Motor neuron (in vitro differentiated cells): ENCODE results near the gene RUNX3. TPM values are rescaled to one million over a fixed set of nuclear protein-coding genes. Genes with fewer than 3 reads are reported as not detected.

Experiments used
- ATAC-seq, 8 experiments: fragments of 200-7000 bp; cut with Tn5 transposase; replicated peaks in 6 of 8; 2 replicates each; pipeline ENCODE4 v1.8.0; 2021; ENCODE audit warnings: mild to moderate bottlenecking in 8 of 8, moderate library complexity in 8 of 8
- H3K27ac ChIP-seq, 2 donors: fragments of 250-450 bp; sonication (Bioruptor Pico); 2 replicates each; pipeline ENCODE4 v1.9.0; 2021; ENCODE audit warnings: antibody characterized with exemption in 2 of 2, mild to moderate bottlenecking in 2 of 2, moderate library complexity in 1 of 2
- H3K4me1 ChIP-seq, 2 donors: fragments of 250-450 bp; sonication (Bioruptor Pico); replicated peaks in 1 of 2; 2 replicates each; pipeline ENCODE4 v1.6.1; 2021; ENCODE audit warnings: antibody characterized with exemption in 2 of 2, mild to moderate bottlenecking in 2 of 2, moderate library complexity in 1 of 2
- H3K4me3 ChIP-seq, 5 donors: fragments of 250-450 bp; sonication (Bioruptor Pico); 2 replicates each; pipeline ENCODE4 v1.9.0; 2021; ENCODE audit warnings: antibody characterized with exemption in 5 of 5, mild to moderate bottlenecking in 5 of 5, moderate library complexity in 4 of 5
- WGBS, 10 experiments: fragments of 450-650 bp; shearing (Covaris generic); methylation state at CpG; one replicate each; pipeline ENCODE4 v1.0.0; 2022; 5-methylcytosine and 5-hydroxymethylcytosine counted together
- in situ Hi-C, 9 experiments: fragments of 400-800 bp; cut with MboI; loops; one replicate each; pipeline ENCODE4 v1.15.0; 2021; ENCODE audit warnings: low sequenced_read_pairs in 9 of 9, low pct_unique_long_range_greater_than_20kb in 2 of 9; ENCODE audit not compliant: unreplicated experiment in 9 of 9
- total RNA-seq, 8 experiments: library from RNA; unstranded; fragments of 300-600 nt; gene quantifications; 2 replicates each; pipeline versions ENCODE4 v1.2.3 to v1.2.4, GENCODE V29; 2022

The RUNX3 gene
- total RNA-seq, 8 experiments from 2014 or later: 0.05 to 9.7 (median 0.21) TPM; not detected in 1

DNA sequence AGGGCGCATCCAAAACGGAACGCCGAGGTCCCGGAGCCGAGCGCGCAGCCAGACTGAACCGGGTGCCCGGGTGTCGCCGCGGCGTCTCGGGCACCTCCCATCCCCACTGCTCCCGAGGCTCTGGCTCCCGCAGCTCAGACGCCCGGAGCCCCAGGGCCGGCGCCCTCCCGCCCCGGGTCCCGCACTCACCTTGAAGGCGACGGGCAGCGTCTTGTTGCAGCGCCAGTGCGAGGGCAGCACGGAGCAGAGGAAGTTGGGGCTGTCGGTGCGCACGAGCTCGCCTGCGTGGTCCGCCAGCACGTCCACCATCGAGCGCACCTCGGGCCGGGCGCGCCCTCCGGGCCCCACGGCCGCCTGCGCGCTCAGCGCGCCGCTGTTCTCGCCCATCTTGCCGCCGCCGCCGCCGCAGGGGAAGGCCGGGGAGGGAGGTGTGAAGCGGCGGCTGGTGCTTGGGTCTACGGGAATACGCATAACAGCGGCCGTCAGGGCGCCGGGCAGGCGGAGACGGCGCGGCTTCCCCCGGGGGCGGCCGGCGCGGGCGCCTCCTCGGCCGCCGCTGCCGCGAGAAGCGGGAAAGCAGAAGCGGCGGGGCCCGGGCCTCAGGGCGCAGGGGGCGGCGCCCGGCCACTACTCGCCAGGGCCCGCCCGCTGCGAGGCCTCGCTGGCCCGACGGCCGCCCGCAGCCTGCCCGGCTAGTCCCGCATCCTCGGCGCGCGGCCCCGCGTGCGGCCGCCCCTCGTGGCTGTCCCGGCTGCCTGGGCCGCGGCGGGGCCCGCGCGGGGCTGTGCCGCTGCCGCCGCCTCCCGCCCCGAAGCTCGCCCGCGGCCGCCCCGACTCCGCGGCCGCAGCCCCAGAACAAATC lies 447 bp downstream of the RUNX3 start:
- in situ Hi-C loops: loop anchor here in 3 of 9 experiments (10.0 to 25.0 kb wide), 4 partner anchors 105 to 283 kb away; no protein-coding TSS in a partner anchor
- H3K4me3 ChIP-seq: peak overlapping the region in 1 of 5 donors; percentile 9
- ATAC-seq: peak; percentile 7 to 61 (median 25)

DNA sequence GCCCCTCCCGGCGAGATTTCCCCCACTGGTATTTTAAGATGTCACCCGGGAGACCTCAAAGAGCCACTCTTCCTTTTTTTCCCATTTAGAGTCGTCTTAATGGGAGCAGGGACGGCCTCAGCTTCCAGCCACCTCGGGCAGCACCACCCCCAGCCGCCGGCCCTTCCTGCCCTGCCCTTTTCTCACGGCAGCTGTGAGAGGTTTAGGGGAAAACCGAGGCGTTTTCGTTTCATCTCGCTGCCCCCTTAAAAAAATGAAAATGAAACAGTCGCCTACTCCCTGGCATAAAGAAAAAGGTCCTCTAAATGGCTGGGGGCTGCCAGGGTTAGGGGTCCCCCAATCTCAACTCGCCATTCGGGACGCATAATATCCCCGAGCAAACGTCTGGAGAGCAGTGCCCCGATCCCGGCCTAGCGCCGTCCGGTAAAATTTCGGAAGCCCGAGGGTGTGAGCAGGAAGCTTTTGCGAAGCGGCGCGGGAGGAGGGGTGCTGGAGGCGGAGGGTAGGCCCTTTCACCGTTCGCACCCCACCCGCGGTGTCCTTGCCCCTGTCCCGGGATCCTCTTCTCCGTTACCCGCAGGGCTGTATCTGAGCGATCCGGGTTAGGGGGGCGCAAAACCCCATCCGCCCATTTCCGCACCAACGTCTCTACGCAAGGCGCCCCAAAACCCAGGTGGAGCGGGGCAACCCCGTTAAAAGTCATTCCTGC lies 1.2 kb downstream of the RUNX3 start:
- in situ Hi-C loops: loop anchor here in 3 of 9 experiments (25.0 kb wide), 2 partner anchors 183 to 283 kb away; no protein-coding TSS in a partner anchor

More for the DNA sequence above, 447 bp downstream of the RUNX3 start:
- 0 to 7% (median 1%) methylated on average over 4 to 24 of the region's 129 CpGs; no CpG with 5 or more reads in 6 of the 10 experiments for WGBS, 10 experiments
- Histone ChIP-seq H3K27ac (no peak overlapping the region), H3K4me1 (peaks cover 0 to 8% of the 10 kb centered on the region in 2 donors)

DNA sequence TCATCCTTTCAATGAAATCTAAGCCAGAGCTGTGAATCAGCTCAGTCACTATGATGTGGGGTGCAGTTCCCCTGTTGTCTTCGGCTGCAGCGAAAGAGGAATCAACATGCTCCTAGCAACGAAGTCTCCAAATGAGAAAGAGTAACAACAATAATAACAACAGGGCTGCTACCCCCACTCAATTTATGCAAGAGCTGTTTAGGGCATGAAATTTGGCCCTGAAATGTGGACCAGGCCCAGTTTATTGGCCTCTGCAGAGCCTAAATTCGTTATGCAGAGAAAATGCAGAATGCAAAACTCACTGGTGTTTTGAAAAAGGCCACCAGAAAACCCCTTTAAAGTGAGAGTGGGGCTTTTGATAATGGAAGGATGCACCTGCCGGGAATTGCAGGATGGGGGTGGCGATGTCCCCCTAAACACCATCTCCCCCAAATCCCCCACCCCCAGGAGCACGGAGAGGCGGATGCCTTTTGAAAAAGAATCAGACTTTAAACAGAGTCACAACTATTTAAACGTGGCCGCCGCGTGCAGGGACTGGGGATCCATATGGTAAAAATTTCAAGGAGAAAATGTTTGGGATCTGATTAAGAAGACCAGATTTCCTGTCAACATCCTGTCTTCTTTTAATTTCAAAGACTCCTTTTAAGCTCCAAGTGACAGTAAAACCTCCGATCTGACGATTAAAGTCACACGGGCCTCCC lies 1.9 kb downstream of the RUNX3 start:
- 0 to 57% (median 7%) methylated on average over 1 to 14 of the region's 15 CpGs; no CpG with 5 or more reads in 1 of the 10 experiments for WGBS, 10 experiments
- in situ Hi-C loops: loop anchor here in 3 of 9 experiments (25.0 kb wide), 2 partner anchors 184 to 284 kb away; no protein-coding TSS in a partner anchor
- ATAC-seq: no peak
- peaks cover 0 to 8% of the 10 kb centered on the region in 2 donors for H3K4me1 ChIP-seq
- H3K4me3 ChIP-seq: no peak overlapping the region
- H3K27ac ChIP-seq: no peak overlapping the region

More for the DNA sequence above, 1.2 kb downstream of the RUNX3 start:
- H3K4me1 ChIP-seq: peaks cover 0 to 8% of the 10 kb centered on the region in 2 donors
- H3K27ac ChIP-seq: no peak overlapping the region
- no peak overlapping the region for H3K4me3 ChIP-seq
- 0 to 24% (median 0%) methylated on average over 1 to 35 of the region's 48 CpGs; no CpG with 5 or more reads in 1 of the 10 experiments for WGBS, 10 experiments
- peak in 1 of 8 experiments; percentile 6 for ATAC-seq

DNA sequence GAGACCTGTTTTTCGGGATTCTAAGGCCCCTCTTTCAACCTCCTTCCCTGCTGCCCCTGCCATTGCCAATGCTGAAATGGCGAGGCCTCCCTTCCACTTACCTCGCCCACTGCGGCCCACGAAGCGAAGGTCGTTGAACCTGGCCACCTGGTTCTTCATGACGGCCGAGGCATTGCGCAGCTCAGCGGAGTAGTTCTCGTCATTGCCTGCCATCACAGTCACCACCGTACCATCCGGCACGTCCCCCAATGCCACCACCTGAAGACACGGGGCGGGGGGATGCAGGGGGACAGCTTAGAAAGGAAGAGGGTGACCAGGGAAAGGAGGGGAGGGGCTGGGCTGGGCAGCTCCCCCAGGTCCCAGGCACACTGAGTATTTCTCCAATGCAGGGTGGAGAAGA lies 2.6 kb downstream of the RUNX3 start:
- in situ Hi-C loops: loop anchor here in 3 of 9 experiments (25.0 kb wide), 2 partner anchors 185 to 285 kb away; no protein-coding TSS in a partner anchor
- 0 to 100% (median 26%) methylated on average over 1 to 8 of the region's 17 CpGs; no CpG with 5 or more reads in 2 of the 10 experiments for WGBS, 10 experiments
- Histone ChIP-seq H3K4me3 (no peak overlapping the region), H3K4me1 (peaks cover 0 to 7% of the 10 kb centered on the region in 2 donors), H3K27ac (no peak overlapping the region)
- ATAC-seq: no peak

DNA sequence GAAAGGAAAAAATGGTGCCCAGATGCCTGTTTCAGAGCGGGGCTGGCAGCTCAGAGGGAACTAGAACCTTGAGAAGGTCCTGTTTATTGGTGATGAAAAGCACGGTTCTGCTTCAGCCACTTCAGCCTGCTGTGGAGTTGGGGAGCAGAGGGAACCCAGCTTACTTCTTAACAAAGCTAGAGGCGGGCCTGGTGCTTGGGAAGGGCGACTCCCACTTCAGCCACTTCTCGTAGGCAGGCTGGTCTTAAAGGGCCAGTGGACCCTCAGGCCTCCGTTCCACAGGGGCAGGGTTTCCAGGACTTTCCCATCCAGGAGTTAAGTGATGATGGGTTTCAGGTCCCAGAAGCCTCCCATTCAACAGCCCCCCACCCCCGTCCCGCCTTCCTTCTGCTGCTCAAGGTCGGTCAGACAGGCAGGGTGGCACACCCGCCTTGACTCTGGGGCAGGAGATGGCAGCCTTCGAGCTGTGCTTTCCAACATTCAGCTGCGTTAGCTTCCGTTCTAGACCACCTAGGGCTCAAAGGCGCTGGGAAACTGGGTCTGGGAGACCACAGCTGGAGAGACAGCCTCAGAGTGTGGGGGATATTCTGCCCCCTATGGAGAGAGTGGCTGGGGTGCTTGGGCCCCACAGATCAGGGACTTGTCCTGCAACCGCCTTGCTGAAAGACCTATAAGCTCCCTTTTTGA lies 3.4 kb downstream of the RUNX3 start:
- H3K4me3 ChIP-seq: no peak overlapping the region
- peaks cover 0 to 4% of the 10 kb centered on the region in 2 donors for H3K4me1 ChIP-seq
- in situ Hi-C loops: loop anchor here in 3 of 9 experiments (25.0 kb wide), 2 partner anchors 186 to 286 kb away; no protein-coding TSS in a partner anchor
- 4 to 67% (median 14%) methylated on average over 1 to 12 of the region's 15 CpGs; no CpG with 5 or more reads in 2 of the 10 experiments for WGBS, 10 experiments
- no peak overlapping the region for H3K27ac ChIP-seq
- ATAC-seq: peak in 5 of 8 experiments; percentile 28 to 45 (median 37)

DNA sequence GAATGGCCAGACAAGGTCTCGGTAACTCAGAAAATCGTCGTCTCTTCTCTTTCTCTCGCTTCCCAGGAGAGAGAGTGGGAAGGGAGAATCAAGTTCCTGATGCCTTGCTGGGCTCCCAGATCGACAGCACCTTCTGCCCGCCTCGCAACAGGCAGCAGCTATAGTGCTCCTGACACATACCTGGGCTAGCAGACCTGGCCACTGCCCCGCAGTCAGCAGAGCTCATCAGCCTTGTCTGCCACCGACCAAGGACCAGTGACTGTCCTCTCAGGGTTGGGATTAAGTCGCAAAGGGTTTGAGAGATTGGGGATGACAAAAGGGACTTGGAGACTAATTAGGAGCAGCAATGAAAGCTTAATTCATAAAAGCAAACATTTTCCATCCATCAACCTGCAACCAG lies 4.1 kb downstream of the RUNX3 start:
- no peak for ATAC-seq
- in situ Hi-C loops: loop anchor here in 3 of 9 experiments (25.0 kb wide), 2 partner anchors 186 to 286 kb away; no protein-coding TSS in a partner anchor

DNA sequence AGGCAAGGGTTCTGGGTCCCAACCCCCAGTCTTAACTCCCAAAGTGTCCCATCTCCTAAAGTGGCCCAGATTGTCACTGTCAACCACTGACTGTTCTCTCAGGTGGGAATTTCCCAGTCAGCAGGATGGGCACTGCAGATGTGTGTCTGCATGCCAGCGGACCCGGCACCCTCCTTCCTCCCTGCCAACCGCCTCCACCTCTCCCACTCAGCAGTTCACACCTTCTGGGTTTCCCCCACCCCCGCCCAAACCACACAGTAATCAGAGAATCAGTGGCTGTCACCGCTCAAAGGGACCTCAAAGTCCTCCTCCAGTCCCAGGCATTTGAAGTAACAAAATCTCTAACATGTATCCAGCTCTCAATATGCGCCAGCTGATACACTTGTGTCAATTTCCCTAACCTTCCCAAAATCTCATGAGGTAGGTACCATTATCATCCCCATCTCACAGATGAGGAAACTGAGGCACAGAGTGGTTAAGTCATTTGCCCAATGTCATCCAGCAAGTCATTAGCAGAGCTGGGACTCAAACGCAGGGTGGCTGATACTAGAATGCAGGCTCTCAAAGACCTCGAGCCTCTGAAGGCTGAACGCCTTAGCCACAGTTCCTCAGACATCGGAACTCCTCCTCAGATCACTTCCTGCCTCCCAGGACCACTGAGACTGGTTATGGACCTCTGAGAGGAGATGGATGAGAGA lies 4.8 kb downstream of the RUNX3 start:
- ATAC-seq: no peak
- no peak overlapping the region for H3K27ac ChIP-seq
- no peak overlapping the region for H3K4me3 ChIP-seq
- in situ Hi-C loops: loop anchor here in 3 of 9 experiments (25.0 kb wide), 2 partner anchors 187 to 287 kb away; no protein-coding TSS in a partner anchor
- 6 to 89% (median 42%) methylated on average over 3 to 6 of the region's 10 CpGs; no CpG with 5 or more reads in 5 of the 10 experiments for WGBS, 10 experiments
- peaks cover 0 to 4% of the 10 kb centered on the region in 2 donors for H3K4me1 ChIP-seq

More for the DNA sequence above, 4.1 kb downstream of the RUNX3 start:
- WGBS, 10 experiments: 6 to 60% (median 30%) methylated on average over 2 to 10 of the region's 10 CpGs; no CpG with 5 or more reads in 2 of the 10 experiments
- Histone ChIP-seq H3K4me3 (no peak overlapping the region), H3K27ac (no peak overlapping the region), H3K4me1 (peaks cover 0 to 4% of the 10 kb centered on the region in 2 donors)

DNA sequence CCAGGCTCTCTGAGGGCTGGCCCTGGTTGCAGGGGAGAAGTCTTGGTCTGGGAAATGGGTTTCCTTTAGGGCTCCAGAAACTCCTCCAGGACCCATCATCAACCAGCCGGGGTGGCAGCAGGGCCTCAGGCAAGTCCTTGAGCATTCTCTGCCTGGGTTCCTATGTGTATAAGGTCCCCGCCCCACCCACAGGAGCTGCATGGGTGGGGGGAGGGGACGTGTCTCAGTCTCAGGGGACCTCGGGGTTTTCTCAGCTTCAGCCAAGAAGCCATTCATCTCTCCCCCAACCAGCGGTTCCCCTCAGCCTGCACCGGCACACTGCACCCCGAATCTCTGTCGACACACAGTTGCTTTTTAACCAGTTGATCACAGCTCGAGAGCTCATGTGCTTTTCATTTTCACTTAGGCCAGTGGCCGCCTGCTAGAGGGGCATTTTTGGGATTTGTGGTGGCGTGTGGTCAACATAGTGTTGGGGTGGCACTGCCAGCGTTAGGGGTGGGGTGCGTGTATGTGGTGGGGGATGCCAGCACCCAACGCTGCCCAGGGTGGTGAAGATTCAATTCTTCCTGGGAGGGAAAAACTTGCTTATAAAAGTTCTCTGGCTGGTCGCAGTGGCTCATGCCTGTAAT lies 6.5 kb downstream of the RUNX3 start:
- Histone ChIP-seq H3K4me3 (no peak overlapping the region), H3K4me1 (peaks cover 0 to 4% of the 10 kb centered on the region in 2 donors), H3K27ac (no peak overlapping the region)
- in situ Hi-C loops: no loop called here
- WGBS, 10 experiments: 60 to 100% (median 85%) methylated on average over 1 to 10 of the region's 15 CpGs; no CpG with 5 or more reads in 2 of the 10 experiments
- no peak for ATAC-seq

DNA sequence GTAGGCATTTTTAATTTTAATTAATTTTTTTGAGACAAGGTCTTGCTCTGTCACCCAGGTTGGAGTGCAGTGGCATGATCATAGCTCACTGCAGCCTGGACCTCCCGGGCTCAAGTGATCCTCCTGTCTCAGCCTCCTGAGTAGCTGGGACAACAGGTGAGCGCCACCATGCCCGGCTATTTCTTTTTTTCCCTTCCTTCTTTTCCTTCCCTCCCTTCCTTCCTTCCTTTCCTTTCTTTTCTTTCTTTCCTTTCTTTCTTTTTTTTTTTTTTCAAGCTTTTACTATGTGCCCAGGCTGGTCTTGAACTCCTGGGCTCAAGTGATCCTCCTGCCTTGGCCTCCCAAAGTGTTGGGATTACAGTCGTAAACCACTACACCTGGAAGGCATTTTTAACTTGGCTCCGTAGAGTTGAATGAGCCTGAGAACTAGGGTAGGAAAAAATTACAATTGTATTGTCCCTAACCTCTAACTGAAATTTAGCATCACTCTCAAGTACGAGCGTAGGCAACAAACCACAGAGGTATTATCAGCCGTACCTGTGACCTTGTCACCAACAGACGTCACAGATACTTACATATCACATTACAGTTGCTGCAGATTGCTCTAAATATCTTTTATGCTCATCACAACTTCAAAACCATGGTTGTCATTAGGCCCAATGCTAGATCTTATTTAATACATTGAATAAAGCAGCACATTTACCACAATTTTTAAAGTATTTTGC lies 8.0 kb downstream of the RUNX3 start:
- H3K4me1 ChIP-seq: peaks cover 0 to 4% of the 10 kb centered on the region in 2 donors
- ATAC-seq: no peak
- in situ Hi-C loops: no loop called here
- H3K4me3 ChIP-seq: no peak overlapping the region
- H3K27ac ChIP-seq: no peak overlapping the region
- 70 to 99% (median 89%) methylated on average over 4 to 9 of the region's 9 CpGs for WGBS, 10 experiments

DNA sequence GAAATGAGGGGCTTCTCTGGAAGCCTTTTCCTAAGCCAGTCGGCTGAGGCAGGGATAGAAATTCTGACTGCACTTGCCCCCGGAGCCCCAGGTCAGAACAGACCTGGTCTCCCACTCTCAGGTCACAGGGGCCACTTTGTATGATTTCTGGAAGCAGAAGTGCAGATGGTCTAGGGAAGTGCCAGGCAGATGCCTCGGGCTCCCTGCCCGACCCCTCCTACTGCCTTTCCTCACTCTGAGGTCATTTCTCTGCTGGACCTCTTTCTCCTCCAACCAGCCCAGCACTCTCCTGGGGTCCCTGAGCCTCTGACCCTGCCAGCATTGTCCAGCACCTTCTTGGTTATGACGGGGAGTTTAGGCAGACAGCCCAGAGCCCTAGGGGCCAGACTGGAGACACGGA lies 8.7 kb downstream of the RUNX3 start:
- in situ Hi-C loops: no loop called here
- Histone ChIP-seq H3K4me3 (no peak overlapping the region), H3K27ac (no peak overlapping the region), H3K4me1 (peaks cover 0 to 1% of the 10 kb centered on the region in 2 donors)
- no peak for ATAC-seq
- 27 to 100% (median 46%) methylated on average over 1 to 6 of the region's 6 CpGs; no CpG with 5 or more reads in 4 of the 10 experiments for WGBS, 10 experiments
